CD4-positive, alpha-beta T cell (primary cell): ENCODE data around the gene FAM111B. TPM values are rescaled to one million over a fixed set of nuclear protein-coding genes. Genes with fewer than 3 reads are reported as not detected.

ENCODE experiments used
- ATAC-seq: fragments of 200-7000 bp; cut with Tn5 transposase; one replicate; pipeline ENCODE4 v1.10.0; 2022; ENCODE audit warnings: mild to moderate bottlenecking; ENCODE audit not compliant: poor library complexity
- CTCF ChIA-PET: fragments of 350-600 bp; sonication (Branson Sonifier 250); formaldehyde crosslinking; loops from one replicate; lab custom pipeline; 2021; ENCODE audit warnings: antibody characterized with exemption, inconsistent platforms; lab: Charles Lee
- POLR2A ChIA-PET: fragments of 350-600 bp; sonication (Branson Sonifier 250); formaldehyde crosslinking; loops from one replicate; lab custom pipeline; 2021; ENCODE audit warnings: antibody characterized with exemption, inconsistent platforms; lab: Charles Lee
- DNase-seq, 14 experiments: peaks; one replicate each; pipeline ENCODE4 v3.0.0-alpha.2; 2013 to 2020; ENCODE audit warnings: mixed read lengths in 2 of 14
- H3K27ac ChIP-seq, 2 donors: one replicate each; pipeline versions ENCODE4 v1.5.1 to v1.7.0; 2013; ENCODE audit warnings: low read length in 2 of 2, low read depth in 1 of 2, mild to moderate bottlenecking in 1 of 2
- H3K27me3 ChIP-seq, 2 experiments: 1 replicate in 1 of 2; 2 replicates in 1 of 2; pipeline versions ENCODE4 v1.6.1 to v1.7.0; 2013; ENCODE audit warnings: low read length in 2 of 2, control low read depth in 1 of 2, mild to moderate bottlenecking in 1 of 2, moderate library complexity in 1 of 2; ENCODE audit not compliant: insufficient read depth in 2 of 2, control insufficient read depth in 1 of 2
- H3K36me3 ChIP-seq: one replicate; pipeline ENCODE4 v1.6.1; 2013; ENCODE audit warnings: low read length, control low read depth; ENCODE audit not compliant: insufficient read depth
- H3K4me1 ChIP-seq: one replicate; pipeline ENCODE4 v1.6.1; 2013; ENCODE audit warnings: low read length, control low read depth; ENCODE audit not compliant: insufficient read depth
- H3K4me3 ChIP-seq: one replicate; pipeline ENCODE4 v1.5.1; 2013; ENCODE audit warnings: mild to moderate bottlenecking, low read length, moderate library complexity
- H3K9me3 ChIP-seq, 2 experiments: 1 replicate in 1 of 2; 2 replicates in 1 of 2; pipeline versions ENCODE4 v1.6.1 to v1.7.0; 2013; ENCODE audit warnings: low read length in 2 of 2, mild to moderate bottlenecking in 2 of 2, control low read depth in 1 of 2, moderate library complexity in 1 of 2; ENCODE audit not compliant: control insufficient read depth in 1 of 2, insufficient read depth in 1 of 2
- H3K27ac Mint-ChIP-seq: one replicate; pipeline ENCODE4 v1.8.0; 2020; ENCODE audit warnings: mixed read lengths
- H3K27me3 Mint-ChIP-seq: one replicate; pipeline ENCODE4 v1.8.0; 2021; ENCODE audit warnings: mixed read lengths
- H3K36me3 Mint-ChIP-seq: one replicate; pipeline ENCODE4 v1.8.0; 2021; ENCODE audit warnings: low read depth, mixed read lengths
- H3K4me1 Mint-ChIP-seq: one replicate; pipeline ENCODE4 v1.8.0; 2021; ENCODE audit warnings: low read depth, mixed read lengths
- H3K4me3 Mint-ChIP-seq: one replicate; pipeline ENCODE4 v1.8.0; 2020; ENCODE audit warnings: mild to moderate bottlenecking, mixed read lengths
- H3K9me3 Mint-ChIP-seq: one replicate; pipeline ENCODE4 v1.8.0; 2020; ENCODE audit warnings: mixed read lengths
- intact Hi-C, 2 experiments: fragments of 100-400 bp; cut with DNase I in 1 of 2; cut with micrococcal nuclease in 1 of 2; formaldehyde crosslinking; loops; one replicate each; pipeline versions ENCODE4 v1.15.1 to v1.9.0; 2023 to 2025; cut with DNase I, micrococcal nuclease
- total RNA-seq, 174 experiments: library from RNA in 2 of 174; stranded (reverse) in 2 of 174; gene quantifications; one replicate each; pipeline ENCODE4 v1.2.3 and lab custom pipeline; 2021 to 2026
- TF ChIP-seq, protein P1 (sequence below): fragments of 200-600 bp; IDR thresholded peaks from one replicate; pipeline ENCODE4 v1.8.0; 2022; ENCODE audit warnings: antibody characterized with exemption, mild to moderate bottlenecking

FAM111B gene
- total RNA-seq, 2 experiments from 2014 or later = 0.82 to 1.2 TPM

DNA sequence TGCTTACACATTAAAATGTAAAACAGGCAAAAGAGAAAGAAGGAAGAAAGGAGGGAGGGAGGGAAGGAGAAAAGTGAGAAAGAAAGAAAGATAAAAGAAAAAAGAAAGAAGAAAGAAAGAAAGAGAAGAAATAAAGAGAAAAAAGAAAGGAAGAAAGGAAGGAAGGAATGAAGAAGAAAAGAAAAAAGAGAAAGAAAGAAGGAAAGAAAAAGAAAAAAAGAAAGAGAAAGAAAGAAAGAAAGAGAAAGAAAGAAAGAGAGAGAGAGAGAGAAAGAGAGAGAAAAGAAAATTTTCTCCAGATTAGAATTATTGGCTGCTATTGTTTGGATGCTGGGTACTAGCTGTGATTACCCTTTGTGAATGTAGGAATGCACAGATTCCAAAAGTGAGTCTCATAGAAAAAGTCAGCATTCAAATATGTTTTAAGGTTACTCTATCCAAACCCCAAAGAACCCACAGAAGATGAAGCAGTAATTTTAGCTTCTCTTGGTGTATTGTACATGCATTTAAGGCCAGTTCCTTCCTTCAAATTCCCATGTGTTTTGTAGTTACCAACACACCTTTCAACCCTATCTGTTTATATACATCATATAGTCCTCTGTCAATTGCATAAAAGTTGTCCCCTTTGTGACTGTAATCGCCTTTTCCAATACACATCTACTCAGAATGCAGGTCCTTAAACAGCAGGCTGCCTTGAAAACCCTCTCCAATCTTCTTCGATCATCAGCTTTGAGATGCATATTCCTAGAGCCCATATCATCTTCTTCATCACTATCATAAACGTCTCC is 34.8 kb downstream of the FAM111B start:
- Mint-ChIP-seq H3K4me3 (peak overlapping the region; percentile 94), H3K9me3 (no peaks in the 10 kb centered on the region), H3K27ac (peak overlapping the region; percentile 90), H3K36me3 (peaks cover 34% of the 10 kb centered on the region), H3K4me1 (peaks cover 50% of the 10 kb centered on the region), H3K27me3 (no peaks in the 10 kb centered on the region)
- Histone ChIP-seq H3K36me3 (peaks cover 18% of the 10 kb centered on the region), H3K9me3 (no peaks in the 10 kb centered on the region), H3K4me1 (peaks cover 23% of the 10 kb centered on the region), H3K27me3 (no peaks in the 10 kb centered on the region), H3K27ac (peak overlapping the region; percentile 80 to 91), H3K4me3 (peak overlapping the region; percentile 79)
- no peak for DNase-seq
- ChIA-PET POLR2A (interaction anchor here (1.0 to 3.2 kb wide), 7 partner anchors 10 to 36 kb away, joined by 3 to 19 read pairs (median 6); partner anchors contain the start of genes DTX4 and FAM111B), CTCF (interaction anchor here (1.0 to 9.6 kb wide), 6 partner anchors 15 to 84 kb away, joined by 3 to 87 read pairs (median 9); partner anchors contain the start of genes DTX4 and FAM111B)
- intact Hi-C loops = loop anchor here (1.0 to 10.0 kb wide), 9 partner anchors 16 to 1817 kb away; partner anchors contain the start of genes LPXN (in 2 of the 2), ZFP91 (in 2 of the 2), FAM111B (in 1 of the 2) and P2RX3 (in 1 of the 2)
- TF ChIP-seq, protein P1, sequence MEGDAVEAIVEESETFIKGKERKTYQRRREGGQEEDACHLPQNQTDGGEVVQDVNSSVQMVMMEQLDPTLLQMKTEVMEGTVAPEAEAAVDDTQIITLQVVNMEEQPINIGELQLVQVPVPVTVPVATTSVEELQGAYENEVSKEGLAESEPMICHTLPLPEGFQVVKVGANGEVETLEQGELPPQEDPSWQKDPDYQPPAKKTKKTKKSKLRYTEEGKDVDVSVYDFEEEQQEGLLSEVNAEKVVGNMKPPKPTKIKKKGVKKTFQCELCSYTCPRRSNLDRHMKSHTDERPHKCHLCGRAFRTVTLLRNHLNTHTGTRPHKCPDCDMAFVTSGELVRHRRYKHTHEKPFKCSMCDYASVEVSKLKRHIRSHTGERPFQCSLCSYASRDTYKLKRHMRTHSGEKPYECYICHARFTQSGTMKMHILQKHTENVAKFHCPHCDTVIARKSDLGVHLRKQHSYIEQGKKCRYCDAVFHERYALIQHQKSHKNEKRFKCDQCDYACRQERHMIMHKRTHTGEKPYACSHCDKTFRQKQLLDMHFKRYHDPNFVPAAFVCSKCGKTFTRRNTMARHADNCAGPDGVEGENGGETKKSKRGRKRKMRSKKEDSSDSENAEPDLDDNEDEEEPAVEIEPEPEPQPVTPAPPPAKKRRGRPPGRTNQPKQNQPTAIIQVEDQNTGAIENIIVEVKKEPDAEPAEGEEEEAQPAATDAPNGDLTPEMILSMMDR = peak; percentile 29
- ATAC-seq = no peak

DNA sequence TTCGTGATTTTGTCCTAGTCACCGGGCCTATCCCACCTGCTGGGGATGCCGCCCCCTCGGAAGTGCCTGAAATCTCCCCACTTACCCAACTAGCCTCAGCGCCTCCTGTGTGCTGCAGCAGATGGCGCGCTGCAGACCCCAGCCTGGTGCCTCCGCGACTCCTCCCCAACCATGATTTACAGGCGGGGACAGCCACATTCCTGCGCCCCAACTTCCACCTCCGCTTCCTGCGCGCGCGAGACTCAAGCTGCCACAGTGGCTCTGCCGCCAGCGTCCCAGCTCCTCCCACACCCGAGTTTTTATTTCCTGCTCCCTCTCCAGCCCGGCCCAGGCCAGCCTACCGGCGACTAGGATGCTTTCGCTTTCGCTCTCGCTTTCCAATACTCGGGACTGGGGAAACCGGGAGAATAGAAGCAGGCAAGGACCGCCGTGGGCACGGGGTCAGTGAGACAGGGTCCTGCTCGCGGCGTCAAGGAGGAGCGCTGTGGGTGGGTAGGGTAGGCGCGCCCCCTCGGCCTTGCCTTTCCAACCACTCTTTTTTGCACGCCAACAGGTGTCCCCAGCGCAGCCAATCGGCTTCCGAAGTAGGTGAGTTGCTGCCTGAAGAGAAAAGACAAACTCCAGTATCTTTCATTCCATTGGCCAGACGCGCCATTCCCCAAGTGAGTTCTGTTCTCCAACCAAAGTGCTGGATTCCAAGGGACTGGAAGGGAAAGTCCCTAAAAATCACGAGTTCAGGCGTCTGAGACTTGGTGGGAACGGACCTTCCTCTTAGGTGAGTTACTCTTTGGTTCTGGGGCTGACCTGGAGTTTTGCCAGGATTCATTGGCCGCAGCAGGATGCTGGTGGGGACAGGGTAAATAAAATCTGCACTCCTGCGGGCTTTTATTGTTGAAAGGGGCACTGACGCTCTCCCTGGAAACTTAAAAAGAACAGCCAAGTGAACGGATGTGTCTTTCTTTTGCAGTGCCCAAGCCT is 35.8 kb downstream of the FAM111B start, which contains the start of gene FAM111A:
Gene FAM111A (plus strand): TSS at position 327 of the 978 bp plus-strand sequence. CDS start 6,017 bp downstream, outside the sequence.
- TF ChIP-seq, protein P1 = no peak
- intact Hi-C loops = loop anchor here (1.0 to 10.0 kb wide), 9 partner anchors 15 to 1818 kb away; partner anchors contain the start of genes LPXN (in 2 of the 2), ZFP91 (in 2 of the 2), FAM111B (in 1 of the 2) and P2RX3 (in 1 of the 2)
- Mint-ChIP-seq H3K36me3 (peaks cover 37% of the 10 kb centered on the region), H3K9me3 (no peaks in the 10 kb centered on the region), H3K27ac (peak within 1 kb of the TSS; percentile 90), H3K27me3 (no peaks in the 10 kb centered on the region), H3K4me3 (peak within 1 kb of the TSS; percentile 94), H3K4me1 (peaks cover 50% of the 10 kb centered on the region)
- peak; percentile 81 for ATAC-seq
- H3K27me3 ChIP-seq = no peaks in the 10 kb centered on the region
- peak within 1 kb of the TSS; percentile 80 to 91 for H3K27ac ChIP-seq
- peaks cover 23% of the 10 kb centered on the region for H3K4me1 ChIP-seq
- peak; percentile 67 to 95 (median 82) for DNase-seq
- CTCF ChIA-PET = interaction anchor here (0.6 to 9.6 kb wide), 7 partner anchors 9 to 85 kb away, joined by 3 to 87 read pairs (median 6); partner anchors contain the start of genes DTX4 and FAM111B
- POLR2A ChIA-PET = interaction anchor here (1.0 to 3.2 kb wide), 8 partner anchors 9 to 37 kb away, joined by 3 to 19 read pairs (median 6); partner anchors contain the start of genes DTX4 and FAM111B
- H3K9me3 ChIP-seq = no peaks in the 10 kb centered on the region
- peak within 1 kb of the TSS; percentile 79 for H3K4me3 ChIP-seq
- peaks cover 20% of the 10 kb centered on the region for H3K36me3 ChIP-seq
